ENCODE measurements around the gene SGIP1.

DNA sequence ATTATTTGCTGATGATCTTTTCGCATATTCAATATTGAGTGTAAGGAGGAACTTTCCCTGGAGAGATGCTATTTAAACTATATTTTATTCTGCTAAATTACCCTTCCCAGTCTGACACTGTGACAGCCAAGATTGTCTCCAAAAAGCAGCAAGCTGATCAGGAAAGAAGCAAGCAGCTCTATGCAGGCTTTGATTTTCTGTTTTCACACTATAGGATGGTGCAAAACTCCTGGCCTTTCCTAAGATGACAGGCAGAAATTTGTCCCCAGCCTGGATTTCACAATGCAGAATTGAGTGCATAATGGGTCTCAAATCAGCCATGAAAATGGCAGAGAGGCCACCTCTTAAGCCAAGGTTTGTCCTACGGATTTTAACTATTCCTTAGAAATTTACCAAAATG, 1.1 kb downstream of the SGIP1 start:
- TF ChIP-seq CTCF (conservative IDR thresholded peaks at IDR 0.05; ENCODE audit: low read depth, low read length) (no peak), EZH2 (IDR thresholded peaks at IDR 0.05; ENCODE audit: borderline replicate concordance, low read depth, low read length, poor library complexity, severe bottlenecking) (no peak)
